H9 (cell line): ENCODE results near the gene STK24. TPM values are rescaled to one million over a fixed set of nuclear protein-coding genes. Genes with fewer than 3 reads are reported as not detected.

Experiments
- DNase-seq: peaks from one replicate; pipeline ENCODE4 v3.0.0-alpha.2; 2017
- H2AFZ ChIP-seq: one replicate; pipeline ENCODE4 v1.6.1; 2013; ENCODE audit warnings: mild to moderate bottlenecking, low read length, control low read depth, moderate library complexity
- H2AK5ac ChIP-seq: 2 replicates; pipeline ENCODE4 v1.6.1; 2013; ENCODE audit warnings: low read length, control low read depth, mixed read lengths; ENCODE audit not compliant: insufficient read length
- H2BK120ac ChIP-seq: one replicate; pipeline ENCODE4 v1.6.1; 2013; ENCODE audit warnings: low read depth, mild to moderate bottlenecking, low read length, control low read depth, inconsistent platforms; ENCODE audit not compliant: poor library complexity, severe bottlenecking
- H2BK12ac ChIP-seq: 2 replicates; pipeline ENCODE4 v1.6.1; 2013; ENCODE audit warnings: low read length, control low read depth, mixed read lengths, low read depth; ENCODE audit not compliant: insufficient read length
- H2BK15ac ChIP-seq: 2 replicates; pipeline ENCODE4 v1.6.1; 2013; ENCODE audit warnings: low read depth, low read length, control low read depth
- H2BK20ac ChIP-seq: one replicate; pipeline ENCODE4 v1.6.1; 2013; ENCODE audit warnings: low read depth, mild to moderate bottlenecking, low read length, control low read depth, inconsistent platforms; ENCODE audit not compliant: poor library complexity, severe bottlenecking
- H2BK5ac ChIP-seq: 2 replicates; pipeline ENCODE4 v1.6.1; 2013; ENCODE audit warnings: low read length, control low read depth, mixed read lengths; ENCODE audit not compliant: insufficient read length
- H3K14ac ChIP-seq: 2 replicates; pipeline ENCODE4 v1.6.1; 2013; ENCODE audit warnings: low read length, control low read depth; ENCODE audit not compliant: insufficient read depth
- H3K18ac ChIP-seq: 2 replicates; pipeline ENCODE4 v1.6.1; 2013; ENCODE audit warnings: low read depth, mild to moderate bottlenecking, mixed read lengths, low read length, control low read depth; ENCODE audit not compliant: insufficient read length
- H3K23ac ChIP-seq: 2 replicates; pipeline ENCODE4 v1.6.1; 2013; ENCODE audit warnings: low read length, control low read depth, mixed read lengths, low read depth; ENCODE audit not compliant: insufficient read length
- H3K23me2 ChIP-seq: 2 replicates; pipeline ENCODE4 v1.6.1; 2013; ENCODE audit warnings: low read depth, mild to moderate bottlenecking, mixed read lengths, low read length, control low read depth; ENCODE audit not compliant: insufficient read length, poor library complexity, severe bottlenecking
- H3K27ac ChIP-seq: 2 replicates; pipeline ENCODE4 v1.5.1; 2013; ENCODE audit warnings: low read length, control low read depth, mixed read lengths, low read depth; ENCODE audit not compliant: insufficient read length
- H3K27me3 ChIP-seq: 2 replicates; pipeline ENCODE4 v1.6.1; 2013; ENCODE audit warnings: low read length, control low read depth, inconsistent platforms; ENCODE audit not compliant: insufficient read depth
- H3K4ac ChIP-seq: 2 replicates; pipeline ENCODE4 v1.6.1; 2013; ENCODE audit warnings: low read depth, mild to moderate bottlenecking, control low read depth, inconsistent platforms, low read length, moderate library complexity
- H3K4me1 ChIP-seq: 2 replicates; pipeline ENCODE4 v1.6.1; 2013; ENCODE audit warnings: low read length, control low read depth, inconsistent platforms; ENCODE audit not compliant: insufficient read depth
- H3K4me2 ChIP-seq: 2 replicates; pipeline ENCODE4 v1.6.1; 2013; ENCODE audit warnings: low read length, control low read depth, mixed read lengths; ENCODE audit not compliant: insufficient read length, insufficient read depth
- H3K56ac ChIP-seq: 2 replicates; pipeline ENCODE4 v1.6.1; 2013; ENCODE audit warnings: low read depth, mild to moderate bottlenecking, mixed read lengths, low read length, control low read depth; ENCODE audit not compliant: insufficient read length
- H3K79me1 ChIP-seq: 2 replicates; pipeline ENCODE4 v1.6.1; 2013; ENCODE audit warnings: low read depth, mild to moderate bottlenecking, moderate library complexity, low read length, control low read depth, inconsistent platforms; ENCODE audit not compliant: insufficient read depth, poor library complexity, severe bottlenecking
- H3K79me2 ChIP-seq: 2 replicates; pipeline ENCODE4 v1.6.1; 2013; ENCODE audit warnings: low read length, control low read depth, inconsistent platforms; ENCODE audit not compliant: insufficient read depth
- H3K9ac ChIP-seq: 2 replicates; pipeline ENCODE4 v1.6.1; 2013; ENCODE audit warnings: low read length, control low read depth, mixed read lengths; ENCODE audit not compliant: insufficient read length; ENCODE audit errors: extremely low read depth
- H3K9me3 ChIP-seq: one replicate; pipeline ENCODE4 v1.6.1; 2013; ENCODE audit warnings: low read depth, low read length, inconsistent platforms; ENCODE audit not compliant: control insufficient read depth
- H3T11ph ChIP-seq: one replicate; pipeline ENCODE4 v1.6.1; 2013; ENCODE audit warnings: mild to moderate bottlenecking, low read length, control low read depth, inconsistent platforms
- H4K20me1 ChIP-seq: one replicate; pipeline ENCODE4 v1.6.1; 2013; ENCODE audit not compliant: control insufficient read depth, insufficient read length, insufficient read depth
- H4K5ac ChIP-seq: 2 replicates; pipeline ENCODE4 v1.6.1; 2013; ENCODE audit warnings: low read depth, mild to moderate bottlenecking, mixed read lengths, low read length, control low read depth; ENCODE audit not compliant: insufficient read length
- H4K8ac ChIP-seq: replicated peaks from 2 replicates; pipeline ENCODE4 v1.6.1; 2013; ENCODE audit warnings: low read length, control low read depth, mixed read lengths, low read depth; ENCODE audit not compliant: insufficient read length
- H4K91ac ChIP-seq: 2 replicates; pipeline ENCODE4 v1.6.1; 2013; ENCODE audit warnings: low read depth, mild to moderate bottlenecking, moderate library complexity, mixed read lengths, low read length, control low read depth; ENCODE audit not compliant: insufficient read length
- H3K27ac Mint-ChIP-seq, 3 experiments: 2 replicates in 2 of 3; 3 replicates in 1 of 3; pipeline ENCODE4 v1.8.0; 2020 to 2021; ENCODE audit warnings: mixed read lengths in 3 of 3, mild to moderate bottlenecking in 1 of 3, moderate library complexity in 1 of 3
- H3K27me3 Mint-ChIP-seq: 2 replicates; pipeline ENCODE4 v1.8.0; 2021; ENCODE audit warnings: low read depth, mild to moderate bottlenecking, moderate library complexity, mixed read lengths
- H3K36me3 Mint-ChIP-seq, 3 experiments: 2 replicates in 2 of 3; 3 replicates in 1 of 3; pipeline ENCODE4 v1.8.0; 2020 to 2021; ENCODE audit warnings: low read depth in 3 of 3, mixed read lengths in 3 of 3; ENCODE audit not compliant: insufficient read depth in 1 of 3
- H3K4me1 Mint-ChIP-seq, 2 experiments: 2 replicates each; pipeline ENCODE4 v1.8.0; 2020; ENCODE audit warnings: mixed read lengths in 2 of 2
- H3K4me3 Mint-ChIP-seq, 2 experiments: 2 replicates in 1 of 2; 3 replicates in 1 of 2; pipeline ENCODE4 v1.8.0; 2020 to 2021; ENCODE audit warnings: mild to moderate bottlenecking in 2 of 2, mixed read lengths in 2 of 2, moderate library complexity in 1 of 2
- H3K9me3 Mint-ChIP-seq, 2 experiments: 2 replicates in 1 of 2; 3 replicates in 1 of 2; pipeline ENCODE4 v1.8.0; 2020; ENCODE audit warnings: mild to moderate bottlenecking in 2 of 2, mixed read lengths in 2 of 2, moderate library complexity in 1 of 2
- CTCF ChIP-seq: fragments of 200-600 bp; sonication (generic); conservative IDR thresholded peaks from 3 replicates; pipeline ENCODE4 v1.8.0; 2021; ENCODE audit warnings: antibody characterized with exemption, mild to moderate bottlenecking
- WGBS: extraction: QIAGEN DNeasy Blood & Tissue Kit; methylation state at CpG from one replicate; pipeline ENCODE4 v1.1.7; 2013; ENCODE audit warnings: missing lambda C conversion rate, low lambda C conversion rate, mixed read lengths; ENCODE audit not compliant: insufficient read length; ENCODE audit errors: extremely low coverage; 5-methylcytosine and 5-hydroxymethylcytosine counted together
- total RNA-seq: library from RNA; stranded (reverse); gene quantifications from 2 replicates; pipeline ENCODE4 v1.2.1, GENCODE V29; 2021

The STK24 gene
- total RNA-seq, 1 experiment from 2014 or later: 134 TPM

GRCh38 chr13:98488736-98489135 is 88.2 kb downstream of the STK24 start:
- Histone ChIP-seq H4K5ac (no peak overlapping the region), H3K27ac (no peak overlapping the region), H2BK20ac (no peak overlapping the region), H2BK5ac (no peak overlapping the region), H4K91ac (no peak overlapping the region), H3K9me3 (no peaks in the 10 kb centered on the region), H3K79me2 (peaks cover 34% of the 10 kb centered on the region; the same call in 1 of the 2 replicates), H3K56ac (no peak overlapping the region), H3K23ac (no peak overlapping the region), H3K23me2 (no peaks in the 10 kb centered on the region), H2BK120ac (no peak overlapping the region), H2BK12ac (no peak overlapping the region), H3K18ac (no peak overlapping the region), H3K9ac (no peak overlapping the region), H4K8ac (no peak overlapping the region), H3K14ac (no peak overlapping the region), H2BK15ac (no peak overlapping the region), H3K27me3 (no peaks in the 10 kb centered on the region), H4K20me1 (no peaks in the 10 kb centered on the region), H3K4me1 (peaks cover 9% of the 10 kb centered on the region; the same call in 1 of the 2 replicates), H3K4ac (no peak overlapping the region), H2AFZ (no peak overlapping the region), H2AK5ac (no peak overlapping the region), H3T11ph (no peak overlapping the region), H3K4me2 (no peak overlapping the region), H3K79me1 (peaks cover 3% of the 10 kb centered on the region)
- no peak for DNase-seq
- Mint-ChIP-seq H3K36me3 (no peaks in the 10 kb centered on the region; a peak in 1 of 7 replicates), H3K4me1 (peaks cover 83 to 91% of the 10 kb centered on the region in 2 experiments), H3K27ac (0 out of 7 replicates have a peak overlapping the region, but pooled peaks of 2 of the 3 experiments have one; percentile 24 to 30), H3K9me3 (no peaks in the 10 kb centered on the region), H3K4me3 (no peak overlapping the region), H3K27me3 (no peaks in the 10 kb centered on the region)
- no CpG with 5 or more reads among the region's 11 CpGs for WGBS
- TF ChIP-seq CTCF: no peak
